DOHH2 (cell line): ENCODE data around the gene PRPS1.
A peak's percentile ranks its signal among the peaks of the same experiment; 100 is the strongest.

Source experiments
- H3F3A ChIP-seq: fragments of 200-600 bp; sonication (generic), shearing (Covaris generic); 2 replicates; pipeline ENCODE4 v1.6.0; 2016; ENCODE audit warnings: antibody characterized with exemption, mild to moderate bottlenecking; ENCODE audit not compliant: control insufficient read depth, insufficient read depth
- H3K27ac ChIP-seq: fragments of 200-600 bp; sonication (generic); 2 replicates; pipeline ENCODE4 v1.5.1; 2014; ENCODE audit warnings: low read depth, mild to moderate bottlenecking, low read length, moderate library complexity
- H3K27me3 ChIP-seq: fragments of 200-600 bp; sonication (generic); 2 replicates; pipeline ENCODE4 v1.6.1; 2014; ENCODE audit warnings: mild to moderate bottlenecking, low read length, mixed read lengths; ENCODE audit not compliant: control insufficient read depth
- H3K36me3 ChIP-seq: fragments of 200-600 bp; sonication (generic); 2 replicates; pipeline ENCODE4 v1.6.1; 2014; ENCODE audit warnings: mild to moderate bottlenecking, low read length, moderate library complexity, mixed read lengths; ENCODE audit not compliant: control insufficient read depth
- H3K4me1 ChIP-seq: fragments of 200-600 bp; sonication (generic); 2 replicates; pipeline ENCODE4 v1.6.1; 2014; ENCODE audit warnings: mild to moderate bottlenecking, low read length, mixed read lengths; ENCODE audit not compliant: control insufficient read depth
- H3K4me2 ChIP-seq: fragments of 200-600 bp; sonication (generic); 2 replicates; pipeline ENCODE4 v1.6.0; 2014; ENCODE audit warnings: mild to moderate bottlenecking, low read length, moderate library complexity
- H3K4me3 ChIP-seq: fragments of 200-600 bp; sonication (generic); 2 replicates; pipeline ENCODE4 v1.5.1; 2014; ENCODE audit warnings: mild to moderate bottlenecking, low read length, mixed read lengths
- H3K79me2 ChIP-seq: fragments of 200-600 bp; sonication (generic); 2 replicates; pipeline ENCODE4 v1.6.1; 2014; ENCODE audit warnings: mild to moderate bottlenecking, low read length, mixed read lengths; ENCODE audit not compliant: control insufficient read depth
- H3K9me2 ChIP-seq: fragments of 200-600 bp; sonication (generic); replicated peaks from 2 replicates; pipeline ENCODE4 v1.6.1; 2014; ENCODE audit warnings: mild to moderate bottlenecking, low read length, mixed read lengths; ENCODE audit not compliant: control insufficient read depth
- H3K9me3 ChIP-seq: fragments of 200-600 bp; sonication (generic); 2 replicates; pipeline ENCODE4 v1.6.1; 2014; ENCODE audit warnings: antibody characterized with exemption, low read length, mixed read lengths; ENCODE audit not compliant: control insufficient read depth, insufficient read depth
- H4K20me1 ChIP-seq: fragments of 200-600 bp; sonication (generic); 2 replicates; pipeline ENCODE4 v1.6.0; 2014; ENCODE audit warnings: low read depth, mild to moderate bottlenecking, antibody characterized with exemption, low read length, moderate library complexity; ENCODE audit not compliant: control insufficient read depth, insufficient read depth
- CTCF ChIP-seq: fragments of 200-600 bp; sonication (generic); IDR thresholded peaks from one replicate; pipeline ENCODE4 v1.5.1; 2014; ENCODE audit warnings: antibody characterized with exemption, mild to moderate bottlenecking, low read depth, low read length; ENCODE audit not compliant: poor library complexity, severe bottlenecking
- EZH2phosphoT487 ChIP-seq: fragments of 200-600 bp; sonication (generic); IDR thresholded peaks from 2 replicates; pipeline ENCODE4 v1.6.1; 2017; ENCODE audit warnings: borderline replicate concordance, mild to moderate bottlenecking, antibody characterized with exemption, low read length, moderate library complexity, mixed read lengths

PRPS1 gene

GRCh38 chrX:107675823-107676555, 47.7 kb downstream of the PRPS1 start:
- Histone ChIP-seq H3K27ac (peak overlapping the region; percentile 90), H3K4me3 (peak overlapping the region; percentile 89), H4K20me1 (no peaks in the 10 kb centered on the region), H3K4me2 (peak overlapping the region; percentile 90), H3K79me2 (peaks cover 29% of the 10 kb centered on the region), H3K4me1 (peaks cover 66% of the 10 kb centered on the region), H3F3A (peaks cover 20% of the 10 kb centered on the region), H3K9me2 (no peaks in the 10 kb centered on the region), H3K36me3 (no peaks in the 10 kb centered on the region; the same call in 1 of the 2 replicates), H3K27me3 (no peaks in the 10 kb centered on the region), H3K9me3 (no peaks in the 10 kb centered on the region)
- TF ChIP-seq CTCF (no peak), EZH2phosphoT487 (no peak)

- H3K4me2 ChIP-seq: peak overlapping the region; percentile 90
Measured at GRCh38 chrX:107676559-107677378, 48.5 kb downstream of the PRPS1 start.

GRCh38 chrX:107677501-107677901, 49.2 kb downstream of the PRPS1 start:
- peak overlapping the region; percentile 89 for H3K4me3 ChIP-seq
- H3K4me2 ChIP-seq: peak overlapping the region; percentile 90
- H3K9me3 ChIP-seq: no peaks in the 10 kb centered on the region
- H3K27ac ChIP-seq: peak overlapping the region; percentile 90
- H3K9me2 ChIP-seq: no peaks in the 10 kb centered on the region
- TF ChIP-seq EZH2phosphoT487: no peak
- TF ChIP-seq CTCF: peak; percentile 27
- H3K27me3 ChIP-seq: no peaks in the 10 kb centered on the region
- no peaks in the 10 kb centered on the region; the same call in 1 of the 2 replicates for H3K36me3 ChIP-seq
- H3F3A ChIP-seq: peaks cover 20% of the 10 kb centered on the region
- peaks cover 20% of the 10 kb centered on the region for H3K79me2 ChIP-seq
- H3K4me1 ChIP-seq: peaks cover 66% of the 10 kb centered on the region
- H4K20me1 ChIP-seq: no peaks in the 10 kb centered on the region

More at GRCh38 chrX:107676559-107677378, 48.5 kb downstream of the PRPS1 start:
- Histone ChIP-seq H3K27ac (peak overlapping the region; percentile 90), H3K27me3 (no peaks in the 10 kb centered on the region), H4K20me1 (no peaks in the 10 kb centered on the region), H3K4me3 (peak overlapping the region; percentile 89), H3K9me3 (no peaks in the 10 kb centered on the region), H3K4me1 (peaks cover 66% of the 10 kb centered on the region), H3F3A (peaks cover 20% of the 10 kb centered on the region), H3K79me2 (peaks cover 24% of the 10 kb centered on the region), H3K36me3 (no peaks in the 10 kb centered on the region; the same call in 1 of the 2 replicates), H3K9me2 (no peaks in the 10 kb centered on the region)
- TF ChIP-seq CTCF (no peak), EZH2phosphoT487 (no peak)
